Measurements from ENCODE around the gene MAFG.

Gene MAFG

DNA sequence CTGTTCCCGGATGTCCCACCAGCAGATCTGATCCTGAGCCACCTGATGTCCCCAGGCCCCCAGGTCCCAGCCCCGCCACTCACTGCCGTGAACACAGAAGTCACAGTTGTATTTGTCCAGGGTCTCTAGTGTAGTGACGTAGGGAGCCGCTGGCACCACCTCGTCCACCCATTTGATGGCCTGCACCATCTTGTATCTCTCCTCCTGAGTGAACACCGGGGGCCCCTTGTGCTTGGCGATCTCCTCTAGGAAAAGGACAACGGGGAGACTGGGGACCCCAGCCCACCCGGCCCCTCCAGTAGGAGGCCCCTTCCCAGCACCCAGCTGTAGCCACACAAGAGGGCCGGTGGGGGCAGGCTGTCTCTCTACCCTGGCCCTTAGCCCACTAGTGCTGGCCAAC, 18.7 kb downstream of the MAFG start:
- no peak for DNase-seq

- no peak for DNase-seq
Observed at GRCh38 chr17:81907219-81908145, 20.1 kb downstream of the MAFG start.

DNA sequence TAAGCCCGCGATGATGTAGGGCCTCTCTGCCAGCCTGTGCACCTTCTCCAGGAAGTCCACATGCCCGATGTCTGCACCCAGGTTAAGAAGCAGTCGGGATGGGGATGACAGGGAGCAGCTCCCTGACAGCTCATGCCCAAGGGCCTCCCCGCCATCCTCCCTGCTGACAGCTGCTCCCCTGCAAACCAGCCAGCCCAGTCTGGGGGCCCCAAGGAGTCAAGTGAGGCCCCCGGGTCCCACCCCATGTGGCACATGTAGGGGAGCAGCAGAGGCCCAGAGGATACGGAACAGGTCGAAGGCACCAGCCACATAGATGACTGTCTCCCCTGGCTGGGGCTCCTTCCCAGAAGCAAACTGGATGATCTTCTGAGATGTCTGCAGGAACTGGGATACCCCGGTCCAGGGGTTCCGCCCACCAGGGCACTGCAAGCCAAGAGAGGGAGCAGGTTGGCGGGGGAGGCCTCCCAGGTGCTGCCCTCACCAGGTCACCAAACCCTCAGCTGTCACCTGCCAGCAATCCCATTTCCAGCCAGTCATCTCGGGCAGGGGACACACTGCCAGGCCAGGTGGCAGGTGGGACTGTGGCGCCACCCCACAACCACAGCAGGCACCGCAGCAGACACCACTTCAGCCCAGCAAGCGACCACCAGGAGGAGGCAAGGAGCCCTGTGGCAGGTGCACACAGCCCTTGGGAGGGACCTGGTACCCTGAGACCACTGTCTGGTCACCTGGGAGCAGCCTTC, 20.9 kb downstream of the MAFG start:
- no peak for DNase-seq

DNA sequence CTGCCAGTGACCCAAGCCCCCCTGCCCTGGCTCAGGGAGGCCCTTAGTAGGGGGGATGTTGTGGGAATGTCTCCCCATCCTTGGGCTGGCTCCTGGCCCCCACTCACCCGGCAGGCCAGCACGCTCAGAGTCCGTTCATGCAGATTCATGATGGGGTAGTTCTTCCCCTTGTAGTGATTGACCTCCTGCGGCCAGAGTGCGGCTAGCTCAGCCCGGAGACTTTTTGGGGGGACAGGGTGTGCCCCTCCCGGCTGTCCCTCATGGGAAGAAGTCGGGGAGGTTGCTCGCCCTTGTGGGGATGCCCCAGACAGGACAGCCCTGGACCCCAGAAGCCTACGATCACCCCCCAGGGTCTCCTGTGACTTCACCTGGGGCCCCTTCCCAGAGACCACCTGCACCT, 21.5 kb downstream of the MAFG start:
- DNase-seq: no peak

DNA sequence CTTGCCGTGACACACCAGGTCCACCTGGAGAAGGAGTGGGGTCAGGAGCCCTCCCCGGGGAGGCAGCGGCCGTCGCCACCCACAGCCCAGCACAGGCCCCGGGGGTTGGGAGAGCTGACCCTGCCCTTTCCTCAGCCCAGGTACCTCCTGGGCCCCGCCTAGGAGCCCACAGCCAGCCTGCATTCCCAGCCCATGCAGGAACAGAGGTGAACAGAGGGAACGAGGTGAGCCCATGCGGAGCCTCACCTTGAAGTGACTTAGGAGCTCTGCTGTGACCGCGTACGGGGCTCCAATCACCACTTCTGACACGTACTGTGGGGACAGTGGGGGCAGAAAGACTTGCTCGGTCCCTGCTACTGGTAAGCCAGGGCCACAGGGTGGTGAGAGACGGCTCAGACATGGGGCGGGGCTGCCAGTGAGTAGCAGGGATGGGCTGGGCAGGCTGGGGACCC, 22.1 kb downstream of the MAFG start:
- DNase-seq: no peak

DNA sequence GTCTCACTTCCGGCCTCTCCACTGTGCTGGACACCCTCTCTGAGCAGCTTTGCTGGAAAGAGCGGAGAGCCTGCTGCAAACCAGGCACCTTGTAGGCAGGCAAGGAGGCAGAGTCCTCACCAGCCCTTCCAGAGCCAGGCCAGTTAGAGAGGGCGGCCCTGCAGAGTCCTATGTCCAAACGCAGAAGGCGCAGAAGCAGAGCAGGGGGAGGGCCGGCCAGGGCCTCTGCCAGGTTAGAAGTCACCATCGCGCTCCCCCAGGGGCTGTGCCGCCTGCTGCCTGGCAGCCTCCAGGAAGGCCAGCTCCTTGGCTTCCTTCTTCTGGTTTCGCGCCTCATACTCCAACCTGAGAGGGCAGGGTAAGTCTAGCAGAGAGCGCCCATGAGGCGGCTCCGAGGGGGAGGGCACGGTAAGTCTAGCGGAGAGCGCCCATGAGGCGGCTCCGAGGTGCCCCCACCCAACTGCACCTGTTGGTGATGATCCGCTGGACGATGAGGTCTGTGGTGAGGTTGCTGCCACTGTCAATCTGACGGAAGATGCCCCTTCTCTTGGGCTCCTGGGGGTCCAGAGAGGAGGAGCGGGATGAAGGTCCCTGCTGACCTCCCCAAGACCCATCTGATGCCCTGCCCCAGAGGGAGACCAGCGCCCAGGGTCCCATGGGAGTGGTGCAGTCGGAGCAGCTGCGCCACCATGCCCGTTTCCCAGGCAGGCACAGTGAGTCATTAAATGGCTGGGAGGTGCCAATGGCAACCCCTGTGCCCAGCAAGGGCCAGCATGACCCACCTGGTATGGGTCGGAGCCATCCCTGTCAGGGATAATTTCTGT, 22.7 kb downstream of the MAFG start:
- no peak for DNase-seq

DNA sequence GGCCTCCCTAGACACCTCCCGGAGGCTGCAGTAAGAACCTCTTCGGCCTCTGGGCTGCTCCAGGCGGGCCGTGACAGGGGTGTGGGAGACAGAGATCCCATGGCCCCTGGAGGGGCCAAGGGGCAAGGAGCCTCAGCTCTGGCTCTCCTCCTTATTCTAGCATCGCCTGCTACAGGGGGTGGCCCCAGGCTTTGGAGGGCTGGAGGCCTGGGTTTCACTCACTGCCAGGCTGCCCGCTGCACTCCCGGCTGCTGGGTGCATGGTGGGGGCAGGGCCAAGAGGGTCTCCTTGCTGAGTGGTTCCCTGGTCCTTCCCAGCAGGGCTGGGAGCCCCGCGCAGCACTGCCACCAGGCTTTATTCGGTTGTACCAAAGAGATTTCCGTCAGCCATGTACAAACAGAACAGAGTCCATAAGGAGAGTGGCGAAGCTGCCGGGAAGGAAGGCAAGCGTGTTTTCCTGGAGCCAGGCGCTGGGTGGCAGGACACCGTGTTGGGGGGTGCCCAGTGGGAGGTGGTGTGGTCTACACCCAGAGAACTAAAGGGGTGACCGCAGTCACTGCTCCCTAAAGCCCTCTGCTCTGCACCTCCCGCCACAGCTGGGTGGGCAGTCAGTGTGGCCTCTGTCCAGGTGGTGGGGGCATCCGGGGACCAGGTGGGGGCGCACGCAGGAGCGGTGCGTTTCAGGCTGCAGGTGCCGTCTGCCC, 23.5 kb downstream of the MAFG start:
- no peak for DNase-seq

GRCh38 chr17:81903415-81903831, 24.1 kb downstream of the MAFG start:
- no peak for DNase-seq

DNA sequence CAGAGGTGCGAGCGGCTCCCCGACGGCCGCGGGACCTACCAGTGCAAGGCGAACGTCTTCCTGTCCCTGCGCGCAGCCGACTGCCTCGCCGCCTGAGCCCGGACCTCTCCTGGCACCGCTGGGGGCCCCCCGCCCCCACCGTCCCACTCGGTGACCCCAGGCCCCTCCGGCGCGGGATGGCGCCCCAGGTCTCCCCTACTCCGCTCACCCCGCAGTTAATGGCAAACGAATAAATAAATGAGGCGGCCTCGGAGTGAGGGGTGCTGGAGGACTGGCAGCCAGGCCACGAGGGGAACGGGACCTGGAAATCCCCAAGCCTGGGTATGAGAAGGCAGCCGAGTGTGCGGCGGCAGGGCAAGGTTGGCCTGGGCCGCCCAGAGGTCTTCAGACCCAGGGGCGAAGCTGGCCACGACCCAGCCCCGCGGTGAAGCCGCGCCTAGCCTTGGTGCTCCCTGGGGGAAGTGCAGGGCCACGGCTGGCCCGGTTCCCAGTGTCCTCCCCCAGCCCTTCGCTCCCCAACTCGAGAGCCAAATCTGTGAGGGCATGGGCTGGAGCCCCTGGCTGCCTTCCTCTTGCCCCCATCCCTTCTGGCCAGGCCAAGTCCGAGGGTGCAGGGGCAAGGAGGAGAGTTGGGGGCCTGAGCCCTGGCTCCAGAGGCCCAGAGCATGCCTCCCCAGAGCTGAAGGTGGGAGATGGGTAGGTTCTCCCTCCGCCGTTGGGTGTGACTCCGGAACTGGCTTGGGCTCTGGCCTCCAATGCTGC, 24.7 kb downstream of the MAFG start:
- DNase-seq: no peak

DNA sequence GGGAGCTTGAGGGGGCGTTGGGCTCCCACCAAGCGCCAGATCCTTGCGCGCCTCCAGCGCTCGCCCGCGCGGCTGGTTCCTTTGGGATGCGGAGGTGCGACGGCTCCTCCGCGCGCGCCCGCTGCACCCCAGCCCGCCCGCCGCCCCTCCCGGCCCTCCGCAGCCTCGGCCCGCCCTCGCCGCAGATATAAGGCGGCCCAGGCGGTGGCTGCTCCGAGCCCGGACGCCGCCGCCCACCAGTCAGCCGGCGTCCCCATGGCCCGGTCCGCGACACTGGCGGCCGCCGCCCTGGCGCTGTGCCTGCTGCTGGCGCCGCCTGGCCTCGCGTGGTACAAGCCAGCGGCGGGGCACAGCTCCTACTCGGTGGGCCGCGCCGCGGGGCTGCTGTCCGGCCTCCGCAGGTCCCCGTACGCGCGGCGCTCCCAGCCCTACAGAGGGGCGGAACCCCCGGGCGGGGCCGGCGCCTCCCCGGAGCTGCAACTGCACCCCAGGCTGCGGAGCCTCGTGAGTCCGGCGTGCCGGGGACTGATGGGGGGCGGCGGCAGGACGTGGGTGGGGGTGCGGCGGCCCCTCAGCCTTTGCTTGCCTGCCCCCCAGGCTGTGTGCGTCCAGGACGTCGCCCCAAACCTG, 25.4 kb downstream of the MAFG start, which contains the start of gene NPB:
Gene NPB (plus strand): TSS at position 216 of the 630 bp plus-strand sequence. CDS start 40 bp downstream, at position 256.
- DNase-seq: no peak

DNA sequence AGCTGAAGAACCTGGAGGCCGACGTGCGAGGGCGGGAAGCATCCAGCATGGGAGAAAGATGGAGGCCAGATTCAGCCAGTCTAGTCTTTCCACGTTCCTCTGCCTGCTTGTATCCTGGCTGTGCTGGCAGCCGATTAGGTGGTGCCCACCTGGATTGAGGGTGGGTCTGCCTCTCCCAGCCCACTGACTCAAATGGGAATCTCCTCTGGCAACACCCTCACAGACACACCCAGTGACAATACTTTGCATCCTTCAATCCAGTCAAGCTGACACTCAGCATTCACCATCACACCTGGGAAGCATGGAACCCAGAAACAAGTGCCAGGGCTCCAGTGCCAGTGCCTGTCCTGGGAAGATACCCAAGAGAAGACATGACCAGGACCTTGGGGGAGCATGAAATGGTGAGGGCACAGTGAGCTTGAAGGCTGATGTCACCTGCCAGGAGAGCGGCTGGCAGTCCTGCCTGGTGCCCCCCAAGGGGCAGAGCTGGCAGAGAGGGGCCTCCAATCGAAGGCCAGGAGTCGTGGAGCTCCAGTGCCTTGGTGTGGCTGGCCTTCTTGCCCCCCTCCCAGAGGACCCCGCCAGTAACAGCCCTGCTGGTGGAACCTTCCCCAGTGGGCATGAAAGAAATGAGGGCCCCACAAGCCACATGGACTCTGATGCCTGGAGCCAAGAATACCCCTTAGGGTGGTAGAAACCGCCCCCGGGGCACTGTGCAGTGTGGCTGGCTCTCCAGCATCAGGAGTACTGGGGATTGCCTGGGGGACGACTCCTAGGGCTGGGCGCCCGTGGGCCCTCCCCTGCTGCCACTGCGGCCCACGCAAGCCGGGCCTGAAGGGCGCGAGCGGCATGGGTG, 26.1 kb downstream of the MAFG start:
- no peak for DNase-seq

GRCh38 chr17:81900181-81900820, 27.2 kb downstream of the MAFG start:
- no peak for DNase-seq

GRCh38 chr17:81899514-81900166, 27.9 kb downstream of the MAFG start:
- no peak for DNase-seq

DNA sequence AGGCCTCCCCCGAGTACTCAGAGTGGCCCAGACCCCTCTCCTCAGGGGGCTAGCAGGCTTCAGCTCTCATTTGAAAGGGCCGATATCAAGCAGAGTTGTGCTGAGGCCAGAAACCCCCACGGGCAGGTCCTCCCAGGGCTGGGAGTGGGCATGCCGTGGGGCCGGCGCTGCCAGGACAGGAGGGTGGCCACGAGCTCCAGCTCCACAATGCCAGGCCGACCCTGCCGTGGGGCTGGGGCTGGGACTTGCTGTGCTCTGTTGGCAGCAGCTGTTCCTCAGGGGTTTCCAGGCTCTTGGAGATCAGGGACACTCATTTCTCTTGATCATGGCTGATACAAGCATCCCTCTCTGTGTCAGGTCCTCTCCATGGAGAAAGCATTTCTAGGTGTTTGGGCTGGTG, 28.6 kb downstream of the MAFG start:
- no peak for DNase-seq

- DNase-seq: no peak
Observed at GRCh38 chr17:81898029-81898866, 29.3 kb downstream of the MAFG start.

- no peak for DNase-seq
Observed at GRCh38 chr17:81895400-81895799, 32.1 kb downstream of the MAFG start.

GRCh38 chr17:81891303-81891552, 36.3 kb downstream of the MAFG start:
- no peak for DNase-seq
